ENCODE measurements around the gene ANKS1B. TPM values are rescaled to one million over a fixed set of nuclear protein-coding genes. Genes with fewer than 3 reads are reported as not detected.

Gene ANKS1B
- total RNA-seq, 1 experiment from 2014 or later, result 9.7 TPM

- no peak for TF ChIP-seq TCF7L2 (IDR thresholded peaks at IDR 0.05; ENCODE audit: low read depth, low read length)
- TF ChIP-seq POLR2AphosphoS5 (IDR thresholded peaks at IDR 0.05; ENCODE audit: low read depth, low read length), result no peak
- TF ChIP-seq SIN3A (IDR thresholded peaks at IDR 0.05; ENCODE audit: borderline replicate concordance, insufficient read depth, low read depth, low read length), result no peak
- TF ChIP-seq REST (IDR thresholded peaks at IDR 0.05; ENCODE audit: insufficient read depth in 1 of 2, low read depth in 2 of 2, low read length in 1 of 2), result no peak
- TF ChIP-seq CTCF (IDR thresholded peaks at IDR 0.05), result no peak
- ChIA-PET CTCF (no interaction called here), POLR2A (no interaction called here)
- peaks cover 2% of the 10 kb centered on the region; the same call in 1 of the 2 replicates for H3K36me3 ChIP-seq (ENCODE audit: control insufficient read depth, insufficient read depth, low read length)
- ATAC-seq, result no peak
- in situ Hi-C loops (cut with HindIII; ENCODE audit: low pct_unique_long_range_greater_than_20kb, low sequenced_read_pairs) (no loop called here), intact Hi-C loops (cut with micrococcal nuclease; ENCODE audit: unreplicated experiment) (no loop called here)
- no peak for DNase-seq (ENCODE audit: low read depth, low spot score)
- H3K9me3 ChIP-seq (ENCODE audit: control insufficient read depth, insufficient read depth, low read depth, low read length), result no peaks in the 10 kb centered on the region
- no TSS peak for BruUV-seq (replicated peaks)
- H3K27ac ChIP-seq (ENCODE audit: low read length), result no peak overlapping the region
- H3K27me3 ChIP-seq (ENCODE audit: control insufficient read depth, insufficient read depth, low read length), result no peaks in the 10 kb centered on the region
- H3K4me1 ChIP-seq (ENCODE audit: control insufficient read depth, insufficient read depth, low read length), result 0 out of 2 replicates have a peak, but pooled peaks cover 3% of the 10 kb centered on the region
- H3K4me3 ChIP-seq (ENCODE audit: low read depth in 2 of 2, low read length in 2 of 2), result no peak overlapping the region
These were observed 1288.6 kb downstream of the ANKS1B start for GRCh38 chr12:98696036-98696646.

GRCh38 chr12:98691351-98691750 is 1293.4 kb downstream of the ANKS1B start:
- in situ Hi-C loops (cut with HindIII; ENCODE audit: low pct_unique_long_range_greater_than_20kb, low sequenced_read_pairs) (no loop called here), intact Hi-C loops (cut with micrococcal nuclease; ENCODE audit: unreplicated experiment) (no loop called here)
- no peak overlapping the region for H3K27ac ChIP-seq (ENCODE audit: low read length)
- no peaks in the 10 kb centered on the region for H3K4me1 ChIP-seq (ENCODE audit: control insufficient read depth, insufficient read depth, low read length)
- H3K9me3 ChIP-seq (ENCODE audit: control insufficient read depth, insufficient read depth, low read depth, low read length), result no peaks in the 10 kb centered on the region
- DNase-seq (ENCODE audit: low read depth, low spot score) (no peak), ATAC-seq (no peak)
- no TSS peak for BruUV-seq (replicated peaks)
- no peak overlapping the region for H3K4me3 ChIP-seq (ENCODE audit: low read depth in 2 of 2, low read length in 2 of 2)
- ChIA-PET CTCF (no interaction called here), POLR2A (no interaction called here)
- H3K36me3 ChIP-seq (ENCODE audit: control insufficient read depth, insufficient read depth, low read length), result peaks cover 2% of the 10 kb centered on the region; the same call in 1 of the 2 replicates
- no peaks in the 10 kb centered on the region for H3K27me3 ChIP-seq (ENCODE audit: control insufficient read depth, insufficient read depth, low read length)
- TF ChIP-seq SIN3A (IDR thresholded peaks at IDR 0.05; ENCODE audit: borderline replicate concordance, insufficient read depth, low read depth, low read length) (no peak), CTCF (IDR thresholded peaks at IDR 0.05) (no peak), REST (IDR thresholded peaks at IDR 0.05; ENCODE audit: insufficient read depth in 1 of 2, low read depth in 2 of 2, low read length in 1 of 2) (no peak), TCF7L2 (IDR thresholded peaks at IDR 0.05; ENCODE audit: low read depth, low read length) (no peak), POLR2AphosphoS5 (IDR thresholded peaks at IDR 0.05; ENCODE audit: low read depth, low read length) (no peak)
